ENCODE data around the gene IKZF1.
A peak's percentile ranks its signal among the peaks of the same experiment; 100 is the strongest.

IKZF1 gene

DNA sequence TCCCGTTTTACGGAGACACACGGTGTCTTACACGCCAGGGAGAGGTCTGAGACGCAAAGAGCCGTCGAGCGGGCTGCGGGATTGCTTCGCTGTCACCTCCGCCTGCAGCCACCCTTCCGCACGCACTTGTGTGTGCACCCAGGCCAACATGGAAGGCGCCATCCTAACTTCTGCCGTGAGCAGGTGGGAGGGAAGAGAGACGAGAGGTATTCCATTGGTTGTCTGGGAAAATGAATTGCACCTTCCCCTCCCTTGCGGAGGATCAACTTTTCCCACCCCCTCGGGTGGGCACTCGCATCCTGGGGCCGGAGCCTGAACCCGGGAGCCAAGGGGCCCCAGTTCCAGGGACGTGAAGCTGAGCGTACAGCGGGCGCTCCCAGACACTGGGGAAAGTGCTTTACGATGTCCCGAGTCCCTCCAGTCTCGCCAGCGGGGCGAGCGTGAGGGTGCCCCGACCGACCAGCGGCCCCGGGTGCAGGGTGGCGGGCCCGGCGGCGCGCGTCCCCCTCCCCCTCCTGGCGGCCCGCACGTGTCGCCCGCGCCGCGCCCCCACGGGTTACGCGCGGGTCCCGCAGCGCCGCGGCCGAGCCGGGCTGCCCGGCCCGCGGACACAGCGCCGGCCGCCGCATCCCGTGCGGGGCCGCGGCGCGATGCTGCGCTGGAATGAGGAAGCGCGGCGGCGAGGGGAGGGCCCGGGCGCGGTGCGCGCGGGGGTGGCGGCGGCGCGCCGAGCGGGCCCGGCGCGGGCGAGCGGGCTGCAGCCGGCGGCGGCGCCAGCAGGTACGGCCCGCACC is 984 bp upstream of the IKZF1 start:
- Histone ChIP-seq H3K4me3 (ENCODE audit: low read depth, low read length) (peak overlapping the region; percentile 54), H3K36me3 (no peaks in the 10 kb centered on the region), H3K9me3 (ENCODE audit: severe bottlenecking) (no peaks in the 10 kb centered on the region), H3K27ac (no peak overlapping the region), H3K27me3 (ENCODE audit: insufficient read depth, low read depth, severe bottlenecking) (no peaks in the 10 kb centered on the region)
- no peak for DNase-seq
- TF ChIP-seq, protein P1, sequence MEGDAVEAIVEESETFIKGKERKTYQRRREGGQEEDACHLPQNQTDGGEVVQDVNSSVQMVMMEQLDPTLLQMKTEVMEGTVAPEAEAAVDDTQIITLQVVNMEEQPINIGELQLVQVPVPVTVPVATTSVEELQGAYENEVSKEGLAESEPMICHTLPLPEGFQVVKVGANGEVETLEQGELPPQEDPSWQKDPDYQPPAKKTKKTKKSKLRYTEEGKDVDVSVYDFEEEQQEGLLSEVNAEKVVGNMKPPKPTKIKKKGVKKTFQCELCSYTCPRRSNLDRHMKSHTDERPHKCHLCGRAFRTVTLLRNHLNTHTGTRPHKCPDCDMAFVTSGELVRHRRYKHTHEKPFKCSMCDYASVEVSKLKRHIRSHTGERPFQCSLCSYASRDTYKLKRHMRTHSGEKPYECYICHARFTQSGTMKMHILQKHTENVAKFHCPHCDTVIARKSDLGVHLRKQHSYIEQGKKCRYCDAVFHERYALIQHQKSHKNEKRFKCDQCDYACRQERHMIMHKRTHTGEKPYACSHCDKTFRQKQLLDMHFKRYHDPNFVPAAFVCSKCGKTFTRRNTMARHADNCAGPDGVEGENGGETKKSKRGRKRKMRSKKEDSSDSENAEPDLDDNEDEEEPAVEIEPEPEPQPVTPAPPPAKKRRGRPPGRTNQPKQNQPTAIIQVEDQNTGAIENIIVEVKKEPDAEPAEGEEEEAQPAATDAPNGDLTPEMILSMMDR (IDR thresholded peaks at IDR 0.05; ENCODE audit: low read depth, low read length): no peak

DNA sequence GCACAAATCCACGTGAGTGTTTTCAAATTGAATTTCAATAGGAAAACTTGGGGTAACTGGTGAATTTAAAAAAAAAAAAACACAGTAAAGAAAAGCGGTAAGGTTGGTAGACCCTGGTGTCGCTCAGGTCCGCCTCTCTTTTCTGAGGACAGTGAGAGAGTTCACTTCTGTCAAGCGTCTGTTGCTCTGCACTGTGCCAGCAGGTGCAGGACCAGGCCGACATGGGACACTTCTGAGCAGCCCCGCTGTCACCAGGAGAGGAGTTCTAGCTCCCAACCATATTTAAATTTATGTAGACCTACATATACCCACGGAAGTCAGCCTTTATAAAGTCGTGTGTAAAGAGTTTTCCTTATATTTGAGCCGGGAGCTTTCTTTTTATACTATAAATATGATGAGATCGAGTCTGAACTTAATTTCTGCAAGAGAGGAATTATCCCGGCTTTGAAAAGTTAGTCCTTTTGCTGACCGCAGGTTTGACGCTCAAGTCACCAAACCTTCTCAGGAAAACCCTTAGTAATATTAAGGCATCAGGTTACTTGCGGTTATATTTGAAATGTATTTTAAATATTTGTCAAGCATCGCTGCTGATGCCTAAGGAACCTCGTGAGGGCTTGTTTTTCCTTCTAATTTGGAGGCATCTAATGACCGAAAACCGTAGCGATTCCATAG is 531 bp downstream of the IKZF1 start:
- TF ChIP-seq, protein P1 (IDR thresholded peaks at IDR 0.05; ENCODE audit: low read depth, low read length): no peak
- no peak for DNase-seq
- H3K4me3 ChIP-seq (ENCODE audit: low read depth, low read length): peak overlapping the region; percentile 54
- H3K27ac ChIP-seq: no peak overlapping the region
- no peaks in the 10 kb centered on the region for H3K9me3 ChIP-seq (ENCODE audit: severe bottlenecking)
- no peaks in the 10 kb centered on the region for H3K36me3 ChIP-seq
- H3K27me3 ChIP-seq (ENCODE audit: insufficient read depth, low read depth, severe bottlenecking): no peaks in the 10 kb centered on the region

DNA sequence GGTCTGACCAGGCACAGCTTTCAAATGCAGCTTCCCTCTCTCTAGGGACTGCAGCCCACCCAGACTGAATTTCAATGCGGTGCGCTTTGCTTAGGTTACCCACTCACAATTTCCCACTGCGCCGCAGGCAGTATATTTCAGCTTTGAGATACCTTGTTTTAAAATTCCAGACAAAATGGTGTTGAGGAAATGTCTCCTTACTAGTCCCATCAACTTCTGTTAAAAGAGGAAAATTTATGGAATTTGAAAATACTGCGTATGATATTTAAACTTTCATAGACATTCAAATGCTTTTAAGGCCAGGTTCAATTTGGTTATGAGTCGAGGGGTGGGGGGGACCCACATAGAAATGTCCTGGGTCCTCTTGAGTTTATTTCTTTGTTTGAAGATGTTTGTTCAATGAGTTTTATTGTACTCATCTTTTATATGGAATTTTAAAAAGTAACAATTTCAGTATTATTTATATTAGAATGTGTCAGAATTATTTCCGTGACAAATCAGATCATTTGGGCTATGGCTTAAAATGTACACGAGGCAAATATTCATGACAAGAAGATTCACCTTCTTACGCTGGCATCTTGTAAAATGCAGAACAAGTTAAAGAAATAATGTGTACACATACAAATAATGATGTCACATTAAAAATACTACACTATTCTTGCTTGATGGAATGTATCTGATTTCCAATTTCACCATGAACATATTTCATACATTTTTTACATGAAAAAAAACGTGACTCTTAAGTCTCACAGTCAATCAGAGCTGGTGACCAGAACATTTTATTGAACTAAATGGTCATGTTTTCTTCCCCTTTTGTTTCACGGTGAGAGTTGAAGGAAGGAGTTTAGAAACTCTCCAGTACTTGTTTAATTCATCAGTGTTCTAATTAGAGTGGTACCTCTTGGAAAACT is 1.3 kb downstream of the IKZF1 start:
- no peaks in the 10 kb centered on the region for H3K36me3 ChIP-seq
- no peak overlapping the region for H3K4me3 ChIP-seq (ENCODE audit: low read depth, low read length)
- H3K27me3 ChIP-seq (ENCODE audit: insufficient read depth, low read depth, severe bottlenecking): no peaks in the 10 kb centered on the region
- no peaks in the 10 kb centered on the region for H3K9me3 ChIP-seq (ENCODE audit: severe bottlenecking)
- no peak overlapping the region for H3K27ac ChIP-seq
- TF ChIP-seq, protein P1 (IDR thresholded peaks at IDR 0.05; ENCODE audit: low read depth, low read length): no peak
- DNase-seq: no peak

DNA sequence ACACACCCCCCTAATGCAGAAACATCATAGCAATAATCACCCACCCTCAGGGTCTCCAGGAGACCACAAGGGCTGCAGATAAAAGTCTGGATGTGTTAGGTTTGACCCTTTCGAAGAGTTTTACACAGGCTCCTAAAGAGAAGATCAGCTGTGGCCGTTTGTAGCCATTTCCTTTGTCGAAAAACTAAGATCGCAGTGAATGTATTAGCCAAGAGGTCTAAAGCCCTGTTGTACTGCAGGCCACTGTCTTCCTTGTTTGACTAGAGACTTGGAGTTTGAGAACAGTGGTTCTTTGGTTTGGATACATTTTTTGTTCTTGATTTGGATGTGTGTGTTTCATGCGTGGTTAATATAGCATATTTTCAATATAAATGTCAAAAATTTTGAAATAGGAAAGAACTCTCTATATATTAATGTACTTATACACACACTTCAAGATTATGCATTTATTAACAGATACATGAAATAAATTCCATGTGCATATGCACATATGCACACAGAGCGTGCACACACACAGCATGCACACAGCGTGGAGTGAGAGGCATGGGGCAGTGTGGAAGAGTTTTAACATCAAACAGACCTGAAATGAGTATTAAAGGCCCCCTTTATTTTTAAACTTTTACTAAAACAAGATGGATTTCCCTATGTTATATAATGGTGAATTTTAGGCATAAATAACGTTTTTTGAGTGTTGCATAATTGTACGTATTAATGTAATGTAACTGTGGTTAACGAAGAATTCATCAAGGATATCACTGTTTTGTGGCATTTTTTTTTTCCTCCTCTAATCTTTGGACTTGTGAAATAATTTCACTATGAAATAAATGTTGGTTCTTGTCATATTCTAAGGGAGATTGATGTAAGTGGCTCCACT is 2.2 kb downstream of the IKZF1 start:
- Histone ChIP-seq H3K36me3 (no peaks in the 10 kb centered on the region), H3K27me3 (ENCODE audit: insufficient read depth, low read depth, severe bottlenecking) (no peaks in the 10 kb centered on the region), H3K9me3 (ENCODE audit: severe bottlenecking) (no peaks in the 10 kb centered on the region), H3K4me3 (ENCODE audit: low read depth, low read length) (no peak overlapping the region), H3K27ac (no peak overlapping the region)
- TF ChIP-seq, protein P1 (IDR thresholded peaks at IDR 0.05; ENCODE audit: low read depth, low read length): no peak
- DNase-seq: no peak

DNA sequence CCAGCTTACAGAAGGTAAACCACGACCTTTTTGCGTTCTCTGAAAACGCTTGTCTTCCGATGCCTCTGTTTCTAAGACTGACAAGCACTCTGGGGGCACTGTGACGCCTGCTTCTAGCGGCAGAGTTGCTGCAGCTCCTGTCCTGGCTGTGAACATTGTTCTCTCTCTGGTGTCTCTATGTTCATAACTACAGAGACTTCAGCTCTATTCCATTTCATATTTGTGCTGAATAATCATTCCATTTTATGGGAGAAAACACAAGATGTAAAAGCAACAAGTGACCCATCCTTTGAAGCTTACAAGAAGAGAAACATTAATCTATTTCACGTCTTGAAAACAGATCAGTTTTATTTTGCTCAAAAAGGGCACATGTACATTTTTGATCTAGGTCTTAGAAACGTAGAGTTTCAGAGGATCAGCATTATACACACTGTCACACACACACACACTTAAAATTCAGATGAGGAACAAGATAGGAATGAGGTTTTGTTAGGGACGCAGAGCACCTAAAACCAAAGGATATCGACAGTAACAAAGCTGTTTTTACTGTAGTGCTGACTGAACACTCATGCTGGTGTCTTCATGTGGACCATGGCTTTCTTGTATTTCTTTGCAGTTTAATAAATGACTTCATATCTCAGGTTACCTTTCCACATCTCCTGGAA is 3.0 kb downstream of the IKZF1 start:
- no peak overlapping the region for H3K4me3 ChIP-seq (ENCODE audit: low read depth, low read length)
- DNase-seq: no peak
- TF ChIP-seq, protein P1 (IDR thresholded peaks at IDR 0.05; ENCODE audit: low read depth, low read length): no peak
- H3K27ac ChIP-seq: no peak overlapping the region
- no peaks in the 10 kb centered on the region for H3K36me3 ChIP-seq
- no peaks in the 10 kb centered on the region for H3K9me3 ChIP-seq (ENCODE audit: severe bottlenecking)
- H3K27me3 ChIP-seq (ENCODE audit: insufficient read depth, low read depth, severe bottlenecking): no peaks in the 10 kb centered on the region

Measured in WERI-Rb-1 (cell line).